ENCODE measurements around the gene FLT1. TPM values are rescaled to one million over a fixed set of nuclear protein-coding genes. Genes with fewer than 3 reads are reported as not detected.

Gene FLT1
- total RNA-seq, 1 experiment from 2014 or later, result 0.25 TPM

DNA sequence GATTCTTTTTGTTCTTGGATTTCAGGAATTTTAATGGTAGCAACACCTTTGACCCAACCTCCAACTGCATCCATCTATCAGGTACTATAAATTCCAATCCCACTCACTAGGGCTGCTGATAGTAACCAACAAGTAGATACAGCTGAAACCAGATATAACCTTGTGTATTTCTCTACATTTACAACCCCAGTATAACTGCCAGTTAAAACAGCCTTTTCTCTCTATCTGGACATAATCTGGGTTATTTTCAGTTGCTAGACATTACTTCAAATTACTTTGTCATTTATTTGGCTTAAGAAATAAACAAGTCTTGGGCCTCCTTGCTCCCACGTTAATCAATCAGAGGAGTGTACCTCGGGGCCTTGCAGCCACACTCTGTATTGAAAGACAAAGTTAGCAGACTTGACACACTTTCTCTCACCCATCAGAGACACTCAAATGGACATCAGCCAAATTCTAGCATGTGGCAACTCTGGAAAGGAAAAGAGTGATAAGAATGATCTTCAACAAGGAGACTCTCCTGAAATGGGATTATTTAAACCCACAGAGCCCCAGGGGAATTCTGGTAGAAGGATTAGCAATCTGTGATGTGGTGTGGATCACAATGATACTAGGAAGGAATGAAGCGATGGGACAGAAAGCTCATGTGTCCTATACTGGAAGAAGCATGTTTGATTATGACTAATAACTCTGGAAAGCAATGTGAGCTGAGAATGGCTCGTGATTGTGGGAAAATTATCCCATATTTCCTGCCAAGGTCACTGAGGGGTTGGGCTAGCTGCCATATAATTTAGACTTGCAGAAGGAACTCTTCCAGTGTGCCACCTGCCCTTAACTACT, 157.5 kb downstream of the FLT1 start:
- intact Hi-C loops (cut with micrococcal nuclease), result no loop called here
- no peaks in the 10 kb centered on the region for H4K20me1 ChIP-seq (ENCODE audit: insufficient read depth)
- DNase-seq (ENCODE audit: low read depth, low spot score), result no peak
- no peaks in the 10 kb centered on the region for H3K9me2 ChIP-seq (ENCODE audit: insufficient read depth)
- H3K27ac ChIP-seq (ENCODE audit: low read depth, low read length), result no peak overlapping the region
- BruUV-seq (replicated peaks), result no TSS peak
- H3K27me3 ChIP-seq (ENCODE audit: insufficient read depth, low read length), result no peaks in the 10 kb centered on the region
- H3K9ac ChIP-seq (ENCODE audit: low read length), result no peak overlapping the region
- ChIA-PET CTCF (interaction anchor here (0.7 kb wide), 1 partner anchor 459 kb away, joined by 7 read pairs; no protein-coding TSS in a partner anchor), RAD21 (ENCODE audit: low non-redundant PET in 1 of 2, low total read pairs in 2 of 2, uncharacterized antibody in 2 of 2, unreplicated experiment in 2 of 2) (no interaction called here), POLR2A (no interaction called here)
- TF ChIP-seq, protein P1, sequence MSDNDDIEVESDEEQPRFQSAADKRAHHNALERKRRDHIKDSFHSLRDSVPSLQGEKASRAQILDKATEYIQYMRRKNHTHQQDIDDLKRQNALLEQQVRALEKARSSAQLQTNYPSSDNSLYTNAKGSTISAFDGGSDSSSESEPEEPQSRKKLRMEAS (IDR thresholded peaks at IDR 0.05), result no peak
- TF ChIP-seq POLR2A (IDR thresholded peaks at IDR 0.05; ENCODE audit: borderline replicate concordance, extremely low read depth, insufficient read depth, insufficient read length) (no peak), RAD21 (IDR thresholded peaks at IDR 0.05; ENCODE audit: low read depth) (no peak), YY1 (IDR thresholded peaks at IDR 0.05; ENCODE audit: extremely low read depth, insufficient replicate concordance, low read depth, low read length) (no peak), CEBPB (IDR thresholded peaks at IDR 0.05; ENCODE audit: low read depth) (no peak), SIN3A (IDR thresholded peaks at IDR 0.05; ENCODE audit: low read depth) (no peak), SP1 (IDR thresholded peaks at IDR 0.05; ENCODE audit: low read depth) (no peak), SRF (IDR thresholded peaks at IDR 0.05; ENCODE audit: low read depth) (no peak), POLR2AphosphoS5 (IDR thresholded peaks at IDR 0.05; ENCODE audit: low read depth, low read length) (no peak), CBX3 (IDR thresholded peaks at IDR 0.05; ENCODE audit: low read depth) (no peak), FOSL1 (IDR thresholded peaks at IDR 0.05; ENCODE audit: low read depth) (no peak), TCF7L2 (IDR thresholded peaks at IDR 0.05; ENCODE audit: borderline replicate concordance, extremely low read depth, insufficient read depth, insufficient read length) (no peak), ZFX (IDR thresholded peaks at IDR 0.05) (no peak), JUND (IDR thresholded peaks at IDR 0.05) (no peak)
- TF ChIP-seq, protein P2, sequence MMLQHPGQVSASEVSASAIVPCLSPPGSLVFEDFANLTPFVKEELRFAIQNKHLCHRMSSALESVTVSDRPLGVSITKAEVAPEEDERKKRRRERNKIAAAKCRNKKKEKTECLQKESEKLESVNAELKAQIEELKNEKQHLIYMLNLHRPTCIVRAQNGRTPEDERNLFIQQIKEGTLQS (IDR thresholded peaks at IDR 0.05), result no peak
- TF ChIP-seq, protein P3, sequence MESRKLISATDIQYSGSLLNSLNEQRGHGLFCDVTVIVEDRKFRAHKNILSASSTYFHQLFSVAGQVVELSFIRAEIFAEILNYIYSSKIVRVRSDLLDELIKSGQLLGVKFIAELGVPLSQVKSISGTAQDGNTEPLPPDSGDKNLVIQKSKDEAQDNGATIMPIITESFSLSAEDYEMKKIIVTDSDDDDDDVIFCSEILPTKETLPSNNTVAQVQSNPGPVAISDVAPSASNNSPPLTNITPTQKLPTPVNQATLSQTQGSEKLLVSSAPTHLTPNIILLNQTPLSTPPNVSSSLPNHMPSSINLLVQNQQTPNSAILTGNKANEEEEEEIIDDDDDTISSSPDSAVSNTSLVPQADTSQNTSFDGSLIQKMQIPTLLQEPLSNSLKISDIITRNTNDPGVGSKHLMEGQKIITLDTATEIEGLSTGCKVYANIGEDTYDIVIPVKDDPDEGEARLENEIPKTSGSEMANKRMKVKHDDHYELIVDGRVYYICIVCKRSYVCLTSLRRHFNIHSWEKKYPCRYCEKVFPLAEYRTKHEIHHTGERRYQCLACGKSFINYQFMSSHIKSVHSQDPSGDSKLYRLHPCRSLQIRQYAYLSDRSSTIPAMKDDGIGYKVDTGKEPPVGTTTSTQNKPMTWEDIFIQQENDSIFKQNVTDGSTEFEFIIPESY (IDR thresholded peaks at IDR 0.05; ENCODE audit: extremely low read depth, insufficient replicate concordance, low read length), result no peak
- TF ChIP-seq, protein P4, sequence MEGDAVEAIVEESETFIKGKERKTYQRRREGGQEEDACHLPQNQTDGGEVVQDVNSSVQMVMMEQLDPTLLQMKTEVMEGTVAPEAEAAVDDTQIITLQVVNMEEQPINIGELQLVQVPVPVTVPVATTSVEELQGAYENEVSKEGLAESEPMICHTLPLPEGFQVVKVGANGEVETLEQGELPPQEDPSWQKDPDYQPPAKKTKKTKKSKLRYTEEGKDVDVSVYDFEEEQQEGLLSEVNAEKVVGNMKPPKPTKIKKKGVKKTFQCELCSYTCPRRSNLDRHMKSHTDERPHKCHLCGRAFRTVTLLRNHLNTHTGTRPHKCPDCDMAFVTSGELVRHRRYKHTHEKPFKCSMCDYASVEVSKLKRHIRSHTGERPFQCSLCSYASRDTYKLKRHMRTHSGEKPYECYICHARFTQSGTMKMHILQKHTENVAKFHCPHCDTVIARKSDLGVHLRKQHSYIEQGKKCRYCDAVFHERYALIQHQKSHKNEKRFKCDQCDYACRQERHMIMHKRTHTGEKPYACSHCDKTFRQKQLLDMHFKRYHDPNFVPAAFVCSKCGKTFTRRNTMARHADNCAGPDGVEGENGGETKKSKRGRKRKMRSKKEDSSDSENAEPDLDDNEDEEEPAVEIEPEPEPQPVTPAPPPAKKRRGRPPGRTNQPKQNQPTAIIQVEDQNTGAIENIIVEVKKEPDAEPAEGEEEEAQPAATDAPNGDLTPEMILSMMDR (IDR thresholded peaks at IDR 0.05 in 2 of 3, conservative IDR thresholded peaks at IDR 0.05 in 1 of 3; ENCODE audit: borderline replicate concordance in 1 of 3, insufficient read depth in 1 of 3, low read depth in 2 of 3, low read length in 2 of 3), result no peak
- peaks cover 5 to 10% of the 10 kb centered on the region in 2 experiments; a peak in 3 of 4 replicates for H3K4me1 ChIP-seq (ENCODE audit: control insufficient read depth in 1 of 2, insufficient read depth in 2 of 2, low read length in 2 of 2)
- H3K4me3 ChIP-seq (replicated peaks in 1 of 2; ENCODE audit: low read depth in 1 of 2, low read length in 2 of 2), result no peak overlapping the region
- H2AFZ ChIP-seq (ENCODE audit: low read depth, low read length, poor library complexity, severe bottlenecking), result no peak overlapping the region
- H3K36me3 ChIP-seq (ENCODE audit: control insufficient read depth in 1 of 2, insufficient read depth in 2 of 2, low read length in 2 of 2), result no peaks in the 10 kb centered on the region
- no peak overlapping the region for H3K4me2 ChIP-seq (ENCODE audit: low read length)
- H3K79me2 ChIP-seq (ENCODE audit: insufficient read depth, low read length), result no peaks in the 10 kb centered on the region
- ATAC-seq, result no peak
- no peaks in the 10 kb centered on the region for H3K9me3 ChIP-seq (ENCODE audit: control insufficient read depth in 1 of 2, insufficient read depth in 1 of 2, low read depth in 1 of 2, low read length in 2 of 2)
